T-helper 1 cell treated with Interleukin-12 subunit alpha and Interleukin-12 subunit beta and Interleukin-4 antibody, amounts not matched to agents 30 ng/mL and 1 ng/mL, for 36 hours (primary cell): Measurements from ENCODE around the gene SLC25A24. TPM values are rescaled to one million over a fixed set of nuclear protein-coding genes. Genes with fewer than 3 reads are reported as not detected.

Source experiments
- intact Hi-C: fragments of 100-400 bp; cut with micrococcal nuclease; formaldehyde crosslinking; loops from one replicate; pipeline ENCODE4 v1.15.1; 2024
- total RNA-seq: library from RNA; stranded (reverse); gene quantifications from 2 replicates; pipeline ENCODE4 v1.2.3, GENCODE V29; 2022

The SLC25A24 gene
- total RNA-seq, 1 donor from 2014 or later: 25.6 TPM

DNA sequence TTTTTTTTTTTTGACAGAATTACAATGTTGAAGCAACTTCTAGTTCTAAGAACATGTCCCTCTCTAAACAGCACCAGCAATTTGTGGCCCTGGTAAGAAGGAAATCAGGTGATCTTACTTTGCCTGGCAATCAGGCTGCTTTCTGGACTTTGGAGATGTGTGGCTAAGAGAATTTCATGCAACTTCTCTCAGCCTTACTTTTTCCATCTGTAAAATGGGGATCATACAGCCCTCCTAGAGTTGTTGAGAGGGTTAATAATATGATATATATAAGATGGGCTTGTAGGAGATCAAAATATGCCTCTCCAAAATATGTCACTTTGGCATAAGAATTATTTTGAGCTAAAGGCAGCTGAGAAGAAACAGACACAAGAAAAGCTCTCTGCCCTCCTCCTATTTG lies 92.0 kb downstream of the SLC25A24 start:
- intact Hi-C loops: no loop called here

DNA sequence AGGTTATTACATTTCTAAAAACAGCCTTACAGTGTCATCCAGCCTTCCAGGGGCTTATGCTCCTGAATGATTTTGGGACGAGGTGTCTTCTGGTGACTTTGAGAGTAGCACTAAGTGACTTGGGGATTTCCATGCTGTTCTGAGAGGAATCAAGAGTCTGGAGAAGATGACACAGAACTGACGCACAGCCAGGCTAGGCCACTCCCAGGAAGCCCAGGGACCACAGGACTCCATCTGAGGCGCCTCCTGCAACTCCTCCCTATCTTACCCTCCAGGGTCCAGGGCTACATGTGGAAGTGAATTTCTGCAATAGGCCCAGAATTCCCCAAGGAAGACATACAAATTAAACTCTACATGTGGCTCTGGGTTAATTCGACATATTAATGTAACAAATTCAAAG lies 92.5 kb downstream of the SLC25A24 start:
- intact Hi-C loops: no loop called here

GRCh38 chr1:108106775-108107174 lies 93.4 kb downstream of the SLC25A24 start:
- intact Hi-C loops: no loop called here

- intact Hi-C loops: no loop called here
Measured at GRCh38 chr1:108100148-108100547, 100.0 kb downstream of the SLC25A24 start.

DNA sequence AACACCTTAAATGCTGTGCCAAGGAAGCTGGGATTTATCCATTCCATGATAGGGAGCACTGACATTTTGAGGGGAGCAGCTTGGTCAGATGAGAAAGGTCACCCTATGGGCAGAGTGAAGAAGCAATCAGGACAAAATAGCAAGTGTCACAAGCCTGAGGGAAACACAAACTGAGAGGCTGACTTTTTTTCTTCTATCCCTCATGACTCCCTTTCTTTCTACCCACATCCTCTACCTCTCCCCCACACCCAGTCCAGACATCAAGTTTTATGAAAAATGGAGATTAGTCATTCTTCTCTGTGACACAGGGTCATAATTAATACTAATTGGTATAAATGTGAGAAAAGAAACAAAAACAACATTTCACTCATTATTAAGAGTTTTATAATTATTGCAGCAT lies 103.1 kb downstream of the SLC25A24 start:
- intact Hi-C loops: no loop called here

DNA sequence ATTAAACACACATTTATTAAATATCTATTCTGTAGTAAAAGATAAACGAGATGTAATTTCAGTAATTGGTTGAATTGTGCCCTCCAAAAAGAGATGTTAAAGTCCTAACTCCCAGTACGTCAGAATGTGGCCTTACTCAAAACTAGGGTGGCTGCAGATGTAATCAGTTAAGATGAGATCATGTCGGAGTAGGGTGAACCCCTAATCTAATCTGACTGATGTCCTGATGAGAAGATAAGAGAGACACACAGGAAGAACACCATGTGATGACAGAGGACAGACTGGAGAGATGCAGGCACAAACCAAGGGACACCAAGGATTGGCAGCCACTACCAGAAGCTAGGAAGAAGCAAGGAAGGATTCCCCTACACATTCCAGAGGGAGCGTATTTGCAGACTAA lies 104.1 kb downstream of the SLC25A24 start:
- intact Hi-C loops: no loop called here

DNA sequence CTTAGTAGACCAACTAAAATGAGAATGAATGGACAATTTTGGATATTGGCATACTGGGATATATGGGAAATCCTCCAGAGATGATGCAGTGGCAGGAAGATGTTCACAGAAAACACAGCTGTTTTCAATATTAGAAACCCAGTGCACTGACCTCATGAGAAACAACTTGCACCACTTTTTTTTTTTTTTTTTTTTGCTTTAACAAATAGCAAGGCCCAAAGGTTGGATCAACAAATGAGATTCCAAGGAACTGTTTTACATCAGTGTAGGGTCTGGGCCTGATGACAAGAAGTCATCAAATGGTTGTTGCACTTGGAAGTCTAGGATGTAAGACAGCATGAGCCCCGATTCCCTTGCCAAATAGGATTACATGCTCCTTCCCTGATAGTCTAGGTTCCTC lies 110.7 kb downstream of the SLC25A24 start:
- intact Hi-C loops: no loop called here

- intact Hi-C loops: no loop called here
Measured at GRCh38 chr1:108085628-108086027, 114.5 kb downstream of the SLC25A24 start.

DNA sequence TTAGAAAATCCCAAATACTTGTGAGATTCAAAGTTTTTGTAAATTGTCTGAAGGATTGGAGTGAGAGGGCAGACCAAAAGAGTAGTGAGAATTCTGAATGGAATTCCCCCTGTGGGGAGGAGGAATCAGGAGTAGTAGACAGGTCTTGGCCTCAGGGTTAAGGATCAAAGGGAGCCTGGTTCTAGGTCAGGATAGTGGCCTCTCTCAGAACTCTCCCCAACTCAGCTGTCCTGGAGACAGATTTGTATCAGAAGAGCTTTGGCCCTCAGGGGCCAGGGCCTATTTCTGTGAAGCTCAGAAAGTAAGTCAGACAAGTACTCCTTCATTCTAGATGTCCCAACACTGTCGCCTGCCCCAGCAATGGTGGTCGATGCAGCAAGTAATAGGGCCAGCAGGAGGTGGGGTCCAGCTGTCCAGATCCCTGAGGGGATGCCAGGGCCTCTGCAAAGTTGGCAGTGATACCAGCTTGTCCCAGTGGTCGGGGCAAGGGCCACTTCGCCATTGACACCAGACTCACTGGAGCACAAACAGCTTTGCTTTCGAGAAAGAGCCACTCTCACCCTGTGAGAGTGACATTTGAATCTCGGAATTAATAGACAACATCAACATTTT lies 115.2 kb downstream of the SLC25A24 start:
- intact Hi-C loops: no loop called here

Other genes with a start within 250 kb of the SLC25A24 start
- gene VAV3, start 235.2 kb downstream of the SLC25A24 start, total RNA-seq: 2.0 and 2.5 TPM in 2 replicates
- gene NBPF4, start 43.7 kb upstream of the SLC25A24 start, total RNA-seq: 0.22 and 0.51 TPM in 2 replicates
- gene NBPF6, start 250.0 kb upstream of the SLC25A24 start, total RNA-seq: 0.39 and 0.46 TPM in 2 replicates